HUES6 (cell line): ENCODE results near the gene BTN2A1.
"Not testable (repeated sequence)": the region's sequence is repeated elsewhere in the genome, so short reads cannot be mapped to it uniquely, and the experiment has no call there.

Experiments used
- H3K27ac ChIP-seq: 2 replicates; pipeline ENCODE4 v1.7.0; 2013; ENCODE audit warnings: low read depth, mild to moderate bottlenecking, low read length, inconsistent platforms
- H3K27me3 ChIP-seq: 2 replicates; pipeline ENCODE4 v1.6.1; 2013; ENCODE audit warnings: low read length; ENCODE audit not compliant: control insufficient read depth, insufficient read depth
- H3K36me3 ChIP-seq: 2 replicates; pipeline ENCODE4 v1.6.1; 2013; ENCODE audit warnings: low read length; ENCODE audit not compliant: control insufficient read depth, insufficient read depth
- H3K4me1 ChIP-seq: 2 replicates; pipeline ENCODE4 v1.6.1; 2013; ENCODE audit warnings: low read length; ENCODE audit not compliant: control insufficient read depth, insufficient read depth
- H3K4me3 ChIP-seq: 2 replicates; pipeline ENCODE4 v1.5.1; 2013; ENCODE audit warnings: low read depth, low read length
- H3K9ac ChIP-seq: one replicate; pipeline ENCODE4 v1.6.1; 2013; ENCODE audit warnings: mild to moderate bottlenecking, low read length
- H3K9me3 ChIP-seq: 2 replicates; pipeline ENCODE4 v1.6.1; 2013; ENCODE audit warnings: low read depth, low read length; ENCODE audit not compliant: control insufficient read depth, insufficient read depth

BTN2A1 gene

DNA sequence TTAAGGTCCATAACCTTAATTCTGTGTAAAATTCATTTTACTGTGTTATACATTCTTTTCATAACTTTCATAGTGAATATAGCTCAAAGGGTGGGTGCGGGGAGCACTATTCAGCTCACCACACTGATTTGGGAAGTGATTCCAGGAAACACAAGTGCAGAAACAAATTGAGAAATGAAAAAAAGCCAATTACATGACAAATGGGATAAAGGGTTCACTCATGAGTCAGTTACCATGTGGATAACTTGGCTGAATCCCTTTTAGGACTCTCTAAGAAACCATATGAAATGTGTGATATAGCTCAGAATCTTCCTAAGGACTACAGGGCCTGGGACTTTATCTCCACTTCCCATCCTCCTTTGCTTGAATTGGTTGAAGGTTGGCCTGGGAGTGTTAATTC lies 3.1 kb upstream of the BTN2A1 start:
- Histone ChIP-seq H3K9ac (no peak overlapping the region), H3K9me3 (no peaks in the 10 kb centered on the region), H3K4me1 (peaks cover 5% of the 10 kb centered on the region), H3K4me3 (no peak overlapping the region), H3K27ac (no peak overlapping the region), H3K36me3 (peaks cover 7% of the 10 kb centered on the region), H3K27me3 (no peaks in the 10 kb centered on the region)

GRCh38 chr6:26455357-26455970 lies 2.3 kb upstream of the BTN2A1 start:
- H3K36me3 ChIP-seq, result peaks cover 14% of the 10 kb centered on the region
- no peaks in the 10 kb centered on the region for H3K27me3 ChIP-seq
- no peaks in the 10 kb centered on the region for H3K9me3 ChIP-seq
- no peak overlapping the region for H3K4me3 ChIP-seq
- peaks cover 5% of the 10 kb centered on the region for H3K4me1 ChIP-seq
- no peak overlapping the region for H3K9ac ChIP-seq
- no peak overlapping the region for H3K27ac ChIP-seq

DNA sequence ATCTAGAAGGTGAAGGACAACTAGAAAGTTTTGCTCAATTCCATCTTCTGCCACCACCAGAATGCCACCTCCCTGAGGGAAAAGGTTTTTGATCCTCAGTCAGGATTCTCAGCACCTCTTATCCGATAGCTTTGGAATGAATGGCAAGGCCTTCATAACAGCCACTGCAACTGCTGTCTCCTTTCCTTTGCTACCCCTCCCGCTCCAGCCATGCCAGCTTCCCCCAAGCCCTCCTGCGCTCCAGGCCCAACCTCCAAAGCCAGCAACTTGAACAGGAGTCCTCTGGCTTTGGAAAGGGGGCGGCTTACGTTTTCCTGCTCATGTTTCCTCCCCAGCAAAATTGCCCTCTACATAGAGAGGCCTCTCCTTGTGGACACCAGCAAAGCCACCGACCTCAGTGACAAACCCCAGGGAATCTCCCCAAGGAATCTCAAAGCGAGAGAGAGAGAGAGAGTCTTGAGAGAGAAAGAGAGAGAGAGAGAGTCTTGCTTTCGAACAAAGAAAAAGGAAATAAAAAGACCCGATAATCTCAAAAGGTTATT lies 420 bp upstream of the BTN2A1 start:
- Histone ChIP-seq H3K27me3 (no peaks in the 10 kb centered on the region), H3K9ac (peak overlapping the region; percentile 95), H3K9me3 (no peaks in the 10 kb centered on the region), H3K27ac (peak overlapping the region; percentile 91), H3K4me1 (peaks cover 5% of the 10 kb centered on the region), H3K36me3 (peaks cover 25% of the 10 kb centered on the region), H3K4me3 (peak overlapping the region; percentile 95)

- H3K4me3 ChIP-seq, result peak overlapping the region; percentile 95; the same call in 1 of the 2 replicates
These were observed 1.5 kb downstream of the BTN2A1 start for GRCh38 chr6:26459023-26459810.

GRCh38 chr6:26461353-26461752 lies 3.6 kb downstream of the BTN2A1 start:
- H3K4me3 ChIP-seq, H3K9me3 ChIP-seq, H3K27ac ChIP-seq, H3K27me3 ChIP-seq, H3K4me1 ChIP-seq, H3K9ac ChIP-seq: not testable (repeated sequence)
- H3K36me3 ChIP-seq, result peaks cover 65% of the 10 kb centered on the region

More at GRCh38 chr6:26459023-26459810, 1.5 kb downstream of the BTN2A1 start:
- Histone ChIP-seq H3K9me3 (no peaks in the 10 kb centered on the region), H3K36me3 (peaks cover 44% of the 10 kb centered on the region), H3K4me1 (peaks cover 5% of the 10 kb centered on the region), H3K27me3 (no peaks in the 10 kb centered on the region), H3K27ac (no peak overlapping the region), H3K9ac (no peak overlapping the region)

DNA sequence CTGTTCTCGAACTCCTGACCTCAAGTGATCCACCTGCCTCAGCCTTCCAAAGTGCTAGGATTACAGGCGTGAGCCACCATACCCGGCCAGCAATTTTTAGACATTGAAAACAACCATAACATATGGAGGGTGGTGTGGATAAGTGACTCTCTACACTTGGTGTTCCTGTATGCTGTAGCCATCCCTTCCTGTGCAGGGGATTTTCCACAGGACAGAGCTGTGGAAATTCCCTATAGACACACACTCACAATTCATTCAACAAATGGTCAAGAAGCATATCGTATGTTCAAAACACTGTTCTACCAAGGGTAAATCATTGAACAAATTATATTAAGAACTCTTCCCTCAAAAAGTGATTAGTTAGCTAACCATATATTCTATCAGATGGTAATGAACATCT lies 6.3 kb downstream of the BTN2A1 start:
- H3K27ac ChIP-seq, result no peak overlapping the region
- no peaks in the 10 kb centered on the region for H3K27me3 ChIP-seq
- peaks cover 90% of the 10 kb centered on the region for H3K36me3 ChIP-seq
- no peaks in the 10 kb centered on the region for H3K9me3 ChIP-seq
- no peak overlapping the region for H3K4me3 ChIP-seq
- no peak overlapping the region for H3K9ac ChIP-seq
- no peaks in the 10 kb centered on the region for H3K4me1 ChIP-seq

- no peak overlapping the region for H3K9ac ChIP-seq
These were observed 6.8 kb downstream of the BTN2A1 start for GRCh38 chr6:26464416-26465131.

DNA sequence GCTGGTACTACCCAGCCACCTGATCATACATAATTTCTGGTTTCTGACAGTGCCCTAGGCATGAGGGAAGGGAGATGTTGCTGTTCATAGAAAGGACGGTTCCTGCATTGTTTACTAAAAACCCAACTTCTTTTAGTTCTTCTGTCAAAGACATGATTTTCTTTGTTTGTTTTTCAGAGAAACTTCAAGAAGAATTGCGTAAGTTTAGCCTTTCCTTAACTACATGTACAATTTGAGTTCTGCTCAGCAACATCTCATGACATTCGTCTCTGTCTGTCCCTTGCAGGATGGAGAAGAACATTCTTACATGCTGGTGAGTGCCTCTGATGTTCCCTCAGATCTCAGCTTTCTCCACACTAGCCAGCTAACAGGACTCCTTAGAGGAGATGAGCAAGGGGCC lies 8.0 kb downstream of the BTN2A1 start:
- Histone ChIP-seq H3K4me1 (no peaks in the 10 kb centered on the region), H3K36me3 (peaks cover 76% of the 10 kb centered on the region), H3K9ac (no peak overlapping the region), H3K27ac (no peak overlapping the region), H3K27me3 (no peaks in the 10 kb centered on the region), H3K4me3 (no peak overlapping the region), H3K9me3 (no peaks in the 10 kb centered on the region)

More at GRCh38 chr6:26464416-26465131, 6.8 kb downstream of the BTN2A1 start:
- H3K4me1 ChIP-seq, result no peaks in the 10 kb centered on the region
- H3K36me3 ChIP-seq, result peaks cover 87% of the 10 kb centered on the region
- no peaks in the 10 kb centered on the region for H3K9me3 ChIP-seq
- H3K27ac ChIP-seq, result no peak overlapping the region
- no peaks in the 10 kb centered on the region for H3K27me3 ChIP-seq
- no peak overlapping the region for H3K4me3 ChIP-seq

DNA sequence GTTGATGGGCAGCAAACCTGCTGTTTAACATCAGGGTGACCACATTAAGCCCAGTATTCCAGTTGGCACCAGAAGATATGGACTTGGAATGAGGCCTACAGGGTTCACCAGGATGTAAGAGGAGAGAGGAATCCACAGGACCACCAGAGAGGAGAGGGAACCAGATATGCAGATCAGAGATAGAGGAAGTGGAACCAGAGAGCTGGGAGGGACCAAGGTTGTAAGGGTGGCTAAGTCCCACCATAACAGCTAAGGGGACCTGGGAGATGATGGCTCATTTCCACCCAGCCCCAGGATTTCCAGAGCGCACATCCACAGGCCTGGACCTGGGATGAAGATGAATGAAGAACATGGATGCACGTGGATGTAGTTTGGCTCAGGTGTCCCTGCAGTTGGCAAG lies 11.1 kb downstream of the BTN2A1 start:
- Histone ChIP-seq H3K9ac (no peak overlapping the region), H3K27me3 (no peaks in the 10 kb centered on the region), H3K27ac (no peak overlapping the region), H3K36me3 (peaks cover 53% of the 10 kb centered on the region), H3K4me3 (no peak overlapping the region), H3K9me3 (peaks cover 7% of the 10 kb centered on the region), H3K4me1 (no peaks in the 10 kb centered on the region)

DNA sequence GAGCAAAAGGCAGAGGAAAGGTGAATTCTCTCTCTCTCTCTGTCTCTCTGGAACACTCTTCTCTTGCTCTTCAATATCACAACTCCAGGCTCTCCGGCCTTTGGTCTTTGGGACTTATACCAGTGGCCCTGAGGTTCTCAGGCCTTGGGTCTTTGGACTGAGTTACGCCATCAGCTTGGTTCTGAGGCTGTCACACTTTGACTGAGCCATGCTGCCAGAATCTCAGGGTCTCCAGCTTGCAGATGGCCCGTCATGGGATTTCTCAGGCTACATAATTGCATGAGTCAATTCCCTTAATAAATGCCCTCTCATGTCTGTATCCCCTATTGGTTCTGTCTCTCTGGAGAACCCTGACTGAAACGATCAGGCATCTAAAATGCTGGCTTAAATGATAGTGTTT lies 12.9 kb downstream of the BTN2A1 start:
- H3K9ac ChIP-seq, result no peak overlapping the region
- no peaks in the 10 kb centered on the region for H3K27me3 ChIP-seq
- no peak overlapping the region for H3K27ac ChIP-seq
- H3K36me3 ChIP-seq, result peaks cover 35% of the 10 kb centered on the region
- H3K4me1 ChIP-seq, result peaks cover 16% of the 10 kb centered on the region
- H3K9me3 ChIP-seq, result peaks cover 7% of the 10 kb centered on the region
- H3K4me3 ChIP-seq, result no peak overlapping the region

GRCh38 chr6:26471970-26472369 lies 14.2 kb downstream of the BTN2A1 start:
- Histone ChIP-seq H3K36me3 (peaks cover 22% of the 10 kb centered on the region), H3K27me3 (no peaks in the 10 kb centered on the region), H3K9me3 (peaks cover 7% of the 10 kb centered on the region), H3K9ac (no peak overlapping the region), H3K4me3 (no peak overlapping the region), H3K27ac (no peak overlapping the region), H3K4me1 (peaks cover 27% of the 10 kb centered on the region)
